HL-60 (cell line): ENCODE data around the gene PRCC.

Experiments
- CTCF ChIP-seq: IDR thresholded peaks from one replicate; pipeline ENCODE4 v1.5.1; 2011; ENCODE audit warnings: low read length, control low read depth, inconsistent platforms; ENCODE audit not compliant: insufficient read depth
- GABPA ChIP-seq: IDR thresholded peaks from 2 replicates; pipeline ENCODE4 v1.6.1; 2012; ENCODE audit warnings: low read depth
- POLR2AphosphoS5 ChIP-seq: IDR thresholded peaks from 2 replicates; pipeline ENCODE4 v1.6.1; 2012; ENCODE audit warnings: low read depth
- SPI1 ChIP-seq: IDR thresholded peaks from 2 replicates; pipeline ENCODE4 v1.6.1; 2012; ENCODE audit warnings: low read depth, mild to moderate bottlenecking, borderline replicate concordance

- TF ChIP-seq CTCF: no peak
- TF ChIP-seq SPI1: no peak
- no peak for TF ChIP-seq GABPA
- TF ChIP-seq POLR2AphosphoS5: no peak
These were observed 81.3 kb downstream of the PRCC start for GRCh38 chr1:156848461-156849150.
